Measurements from ENCODE around the gene PBX1.

Gene PBX1

DNA sequence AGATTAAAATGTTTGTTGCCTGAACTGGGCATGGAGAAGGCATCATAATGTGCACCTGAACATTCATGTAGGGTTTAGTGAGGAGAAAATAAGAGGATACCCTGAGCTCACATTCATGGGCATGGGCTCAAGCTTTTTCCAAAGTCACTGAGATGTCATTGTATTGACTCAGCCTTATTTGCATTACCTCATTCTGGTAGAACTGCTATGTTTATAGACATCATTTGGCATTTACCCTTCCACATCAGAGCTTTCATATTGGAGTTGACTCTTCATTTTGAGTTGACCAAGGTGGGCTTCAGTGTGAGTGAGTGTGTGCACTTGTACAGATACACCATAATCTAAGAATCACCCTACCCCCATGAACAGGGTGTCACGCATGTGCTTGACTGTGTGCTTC, 143.2 kb downstream of the PBX1 start:
- H3K4me2 ChIP-seq = no peak overlapping the region
- H3K79me2 ChIP-seq (ENCODE audit: insufficient read depth, low read depth) = no peaks in the 10 kb centered on the region
- no peaks in the 10 kb centered on the region for H3K27me3 ChIP-seq (ENCODE audit: insufficient read depth, low read depth)
- H4K20me1 ChIP-seq (ENCODE audit: insufficient read depth) = no peaks in the 10 kb centered on the region
- H3K27ac ChIP-seq = no peak overlapping the region
- no peak overlapping the region for H3K9ac ChIP-seq
- no peak overlapping the region for H3K4me3 ChIP-seq (IDR thresholded peaks at IDR 0.05; ENCODE audit: insufficient read depth, low read depth, low read length)
- TF ChIP-seq, protein P1, sequence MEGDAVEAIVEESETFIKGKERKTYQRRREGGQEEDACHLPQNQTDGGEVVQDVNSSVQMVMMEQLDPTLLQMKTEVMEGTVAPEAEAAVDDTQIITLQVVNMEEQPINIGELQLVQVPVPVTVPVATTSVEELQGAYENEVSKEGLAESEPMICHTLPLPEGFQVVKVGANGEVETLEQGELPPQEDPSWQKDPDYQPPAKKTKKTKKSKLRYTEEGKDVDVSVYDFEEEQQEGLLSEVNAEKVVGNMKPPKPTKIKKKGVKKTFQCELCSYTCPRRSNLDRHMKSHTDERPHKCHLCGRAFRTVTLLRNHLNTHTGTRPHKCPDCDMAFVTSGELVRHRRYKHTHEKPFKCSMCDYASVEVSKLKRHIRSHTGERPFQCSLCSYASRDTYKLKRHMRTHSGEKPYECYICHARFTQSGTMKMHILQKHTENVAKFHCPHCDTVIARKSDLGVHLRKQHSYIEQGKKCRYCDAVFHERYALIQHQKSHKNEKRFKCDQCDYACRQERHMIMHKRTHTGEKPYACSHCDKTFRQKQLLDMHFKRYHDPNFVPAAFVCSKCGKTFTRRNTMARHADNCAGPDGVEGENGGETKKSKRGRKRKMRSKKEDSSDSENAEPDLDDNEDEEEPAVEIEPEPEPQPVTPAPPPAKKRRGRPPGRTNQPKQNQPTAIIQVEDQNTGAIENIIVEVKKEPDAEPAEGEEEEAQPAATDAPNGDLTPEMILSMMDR (conservative IDR thresholded peaks at IDR 0.05; ENCODE audit: low read depth, low read length) = no peak
- no peak overlapping the region for H2AFZ ChIP-seq (ENCODE audit: low read depth)
- H3K36me3 ChIP-seq (ENCODE audit: insufficient read depth) = no peaks in the 10 kb centered on the region
- no peaks in the 10 kb centered on the region for H3K4me1 ChIP-seq (ENCODE audit: low read depth, poor library complexity, severe bottlenecking)

DNA sequence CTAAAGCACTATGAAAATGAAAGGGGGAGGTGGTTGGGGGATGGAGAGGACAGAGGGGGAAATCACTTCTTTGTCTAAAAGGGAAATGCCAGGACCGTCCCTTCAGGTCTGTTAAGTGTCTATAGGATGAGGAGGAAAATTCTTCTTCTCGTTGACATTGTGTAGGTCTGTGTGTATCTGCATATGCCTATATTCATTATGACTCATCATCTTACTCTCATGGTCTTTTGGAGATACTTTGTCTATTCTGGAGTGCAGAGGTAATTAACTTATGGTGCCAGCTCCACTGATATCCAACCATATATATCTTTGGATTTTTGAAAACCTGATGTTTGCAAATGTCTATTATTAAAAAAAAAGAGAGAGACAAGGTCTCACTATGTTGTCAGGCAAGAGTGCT, 143.7 kb downstream of the PBX1 start:
- no peak overlapping the region for H3K27ac ChIP-seq
- TF ChIP-seq, protein P1 (conservative IDR thresholded peaks at IDR 0.05; ENCODE audit: low read depth, low read length) = no peak
- no peak overlapping the region for H3K9ac ChIP-seq
- no peaks in the 10 kb centered on the region for H3K79me2 ChIP-seq (ENCODE audit: insufficient read depth, low read depth)
- no peaks in the 10 kb centered on the region for H3K27me3 ChIP-seq (ENCODE audit: insufficient read depth, low read depth)
- no peaks in the 10 kb centered on the region for H4K20me1 ChIP-seq (ENCODE audit: insufficient read depth)
- H3K4me3 ChIP-seq (IDR thresholded peaks at IDR 0.05; ENCODE audit: insufficient read depth, low read depth, low read length) = no peak overlapping the region
- H3K4me2 ChIP-seq = no peak overlapping the region
- no peaks in the 10 kb centered on the region for H3K36me3 ChIP-seq (ENCODE audit: insufficient read depth)
- no peaks in the 10 kb centered on the region for H3K4me1 ChIP-seq (ENCODE audit: low read depth, poor library complexity, severe bottlenecking)
- no peak overlapping the region for H2AFZ ChIP-seq (ENCODE audit: low read depth)

DNA sequence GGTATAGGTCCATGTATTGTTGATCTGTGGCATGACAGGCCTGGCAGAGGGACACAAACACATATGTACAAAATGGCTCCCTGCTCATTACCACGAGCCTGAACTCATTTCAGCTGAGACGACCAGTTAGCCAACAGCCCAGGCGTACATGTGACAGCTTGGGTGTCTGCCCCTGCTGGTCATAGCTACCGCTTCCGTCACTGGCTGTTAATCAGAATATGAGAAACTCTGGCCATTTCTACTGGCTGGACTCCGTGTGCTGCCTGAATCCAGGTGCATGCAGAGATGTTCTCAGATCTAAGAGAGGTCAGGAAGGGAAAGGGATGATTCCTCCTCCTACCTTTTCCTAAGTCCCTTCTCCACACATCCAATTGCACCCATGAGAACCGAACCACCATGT, 144.5 kb downstream of the PBX1 start:
- Histone ChIP-seq H3K79me2 (ENCODE audit: insufficient read depth, low read depth) (no peaks in the 10 kb centered on the region), H2AFZ (ENCODE audit: low read depth) (no peak overlapping the region), H3K27me3 (ENCODE audit: insufficient read depth, low read depth) (no peaks in the 10 kb centered on the region), H3K27ac (no peak overlapping the region), H3K4me2 (no peak overlapping the region), H3K36me3 (ENCODE audit: insufficient read depth) (no peaks in the 10 kb centered on the region), H4K20me1 (ENCODE audit: insufficient read depth) (no peaks in the 10 kb centered on the region), H3K9ac (no peak overlapping the region), H3K4me1 (ENCODE audit: low read depth, poor library complexity, severe bottlenecking) (no peaks in the 10 kb centered on the region), H3K4me3 (IDR thresholded peaks at IDR 0.05; ENCODE audit: insufficient read depth, low read depth, low read length) (no peak overlapping the region)
- TF ChIP-seq, protein P1 (conservative IDR thresholded peaks at IDR 0.05; ENCODE audit: low read depth, low read length) = no peak

DNA sequence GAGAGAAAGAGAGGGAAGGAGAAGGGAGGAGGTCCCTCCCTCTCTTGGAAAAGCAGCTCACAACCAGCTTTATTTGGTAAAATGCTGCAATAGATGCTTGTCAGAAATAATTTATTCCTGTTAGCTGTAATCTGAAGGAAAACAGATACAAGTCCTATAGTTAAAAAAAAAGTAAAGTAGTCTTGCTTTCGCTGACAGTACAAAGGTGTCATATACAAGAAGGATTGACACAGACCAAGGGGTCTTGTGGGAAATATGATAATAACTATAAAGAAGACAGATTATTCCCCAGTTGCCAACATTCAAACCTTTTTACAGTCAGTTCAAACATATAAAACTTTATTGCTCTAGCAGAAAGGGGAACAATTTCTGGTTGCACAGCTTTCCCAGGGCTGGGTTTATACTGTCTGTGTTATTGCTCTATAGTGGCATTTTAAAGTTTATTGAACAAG, 145.0 kb downstream of the PBX1 start:
- H3K4me1 ChIP-seq (ENCODE audit: low read depth, poor library complexity, severe bottlenecking) = no peaks in the 10 kb centered on the region
- no peak overlapping the region for H3K4me2 ChIP-seq
- H3K36me3 ChIP-seq (ENCODE audit: insufficient read depth) = no peaks in the 10 kb centered on the region
- H3K9ac ChIP-seq = no peak overlapping the region
- H3K4me3 ChIP-seq (IDR thresholded peaks at IDR 0.05; ENCODE audit: insufficient read depth, low read depth, low read length) = no peak overlapping the region
- no peak overlapping the region for H2AFZ ChIP-seq (ENCODE audit: low read depth)
- TF ChIP-seq, protein P1 (conservative IDR thresholded peaks at IDR 0.05; ENCODE audit: low read depth, low read length) = no peak
- no peak overlapping the region for H3K27ac ChIP-seq
- no peaks in the 10 kb centered on the region for H4K20me1 ChIP-seq (ENCODE audit: insufficient read depth)
- H3K27me3 ChIP-seq (ENCODE audit: insufficient read depth, low read depth) = no peaks in the 10 kb centered on the region
- H3K79me2 ChIP-seq (ENCODE audit: insufficient read depth, low read depth) = no peaks in the 10 kb centered on the region
